NCI-H748 (cell line): Measurements from ENCODE around the gene CAND1.
A peak's percentile ranks its signal among the peaks of the same experiment; 100 is the strongest.

ENCODE experiments used
- DNase-seq: peaks from one replicate; lab custom pipeline; 2025; ENCODE audit not compliant: unreplicated experiment; lab: John Stamatoyannopoulos, UW

CAND1 gene

GRCh38 chr12:67268896-67269632, at the start of gene CAND1:
Gene CAND1 (plus strand): TSS chr12:67269358. CDS start chr12:67269718, 360 bp downstream.
- DNase-seq: peak; percentile 99

GRCh38 chr12:67220065-67220464, 49.1 kb upstream of the CAND1 start:
- peak; percentile 66 for DNase-seq

GRCh38 chr12:67222302-67222701, 46.9 kb upstream of the CAND1 start:
- peak; percentile 77 for DNase-seq

- DNase-seq: peak; percentile 13
Observed at GRCh38 chr12:67223225-67223624, 45.9 kb upstream of the CAND1 start.

- DNase-seq: no peak
Observed at GRCh38 chr12:67237231-67237630, 31.9 kb upstream of the CAND1 start.

GRCh38 chr12:67239061-67239460, 30.1 kb upstream of the CAND1 start:
- no peak for DNase-seq

- no peak for DNase-seq
Observed at GRCh38 chr12:67241482-67241881, 27.7 kb upstream of the CAND1 start.

GRCh38 chr12:67243260-67243659, 25.9 kb upstream of the CAND1 start:
- DNase-seq: no peak

GRCh38 chr12:67245571-67245970, 23.6 kb upstream of the CAND1 start:
- DNase-seq: no peak

- no peak for DNase-seq
Observed at GRCh38 chr12:67251012-67251411, 18.1 kb upstream of the CAND1 start.

GRCh38 chr12:67254372-67255026, 14.7 kb upstream of the CAND1 start:
- DNase-seq: no peak

- DNase-seq: no peak
Observed at GRCh38 chr12:67256649-67257048, 12.5 kb upstream of the CAND1 start.

GRCh38 chr12:67263471-67263870, 5.7 kb upstream of the CAND1 start:
- no peak for DNase-seq

GRCh38 chr12:67268335-67268895, 743 bp upstream of the CAND1 start:
- peak; percentile 98 for DNase-seq

GRCh38 chr12:67269633-67270573, 745 bp downstream of the CAND1 start:
- peak; percentile 82 for DNase-seq

GRCh38 chr12:67270622-67271021, 1.5 kb downstream of the CAND1 start:
- no peak for DNase-seq

- DNase-seq: no peak
Observed at GRCh38 chr12:67271976-67272375, 2.8 kb downstream of the CAND1 start.

GRCh38 chr12:67274186-67274585, 5.0 kb downstream of the CAND1 start:
- DNase-seq: no peak

- no peak for DNase-seq
Observed at GRCh38 chr12:67275380-67275913, 6.3 kb downstream of the CAND1 start.

- DNase-seq: no peak
Observed at GRCh38 chr12:67276421-67276820, 7.3 kb downstream of the CAND1 start.

- no peak for DNase-seq
Observed at GRCh38 chr12:67279637-67280036, 10.5 kb downstream of the CAND1 start.
